ENCODE data around the gene TOR2A.

TOR2A gene

GRCh38 chr9:127742435-127743088 is 7.5 kb upstream of the TOR2A start:
- peak; percentile 90 for DNase-seq (ENCODE audit: low spot score)

GRCh38 chr9:127741831-127742434 is 6.8 kb upstream of the TOR2A start:
- peak; percentile 54 for DNase-seq (ENCODE audit: low spot score)

- DNase-seq (ENCODE audit: low spot score), result no peak
Observed at GRCh38 chr9:127739614-127740330, 4.7 kb upstream of the TOR2A start.

- DNase-seq (ENCODE audit: low spot score), result no peak
Observed at GRCh38 chr9:127738666-127739065, 3.6 kb upstream of the TOR2A start.

- DNase-seq (ENCODE audit: low spot score), result no peak
Observed at GRCh38 chr9:127735530-127736185, 564 bp upstream of the TOR2A start.

- DNase-seq (ENCODE audit: low spot score), result no peak
Observed at GRCh38 chr9:127734247-127734746, 797 bp downstream of the TOR2A start.

- DNase-seq (ENCODE audit: low spot score), result no peak
Observed at GRCh38 chr9:127733614-127734013, 1.5 kb downstream of the TOR2A start.

GRCh38 chr9:127732444-127732843 is 2.6 kb downstream of the TOR2A start:
- DNase-seq (ENCODE audit: low spot score), result no peak

GRCh38 chr9:127731938-127732337 is 3.2 kb downstream of the TOR2A start:
- no peak for DNase-seq (ENCODE audit: low spot score)

GRCh38 chr9:127730799-127731410 is 4.2 kb downstream of the TOR2A start:
- DNase-seq (ENCODE audit: low spot score), result no peak

- DNase-seq (ENCODE audit: low spot score), result no peak
Observed at GRCh38 chr9:127730262-127730661, 4.8 kb downstream of the TOR2A start.

- DNase-seq (ENCODE audit: low spot score), result no peak
Observed at GRCh38 chr9:127729522-127730256, 5.4 kb downstream of the TOR2A start.

GRCh38 chr9:127728808-127729207 is 6.3 kb downstream of the TOR2A start:
- DNase-seq (ENCODE audit: low spot score), result no peak

GRCh38 chr9:127726871-127727270 is 8.2 kb downstream of the TOR2A start:
- DNase-seq (ENCODE audit: low spot score), result no peak

GRCh38 chr9:127724012-127724411 is 11.1 kb downstream of the TOR2A start:
- DNase-seq (ENCODE audit: low spot score), result no peak

- DNase-seq (ENCODE audit: low spot score), result peak; percentile 86
Observed at GRCh38 chr9:127723444-127723843, 11.7 kb downstream of the TOR2A start.

- DNase-seq (ENCODE audit: low spot score), result no peak
Observed at GRCh38 chr9:127723013-127723412, 12.1 kb downstream of the TOR2A start.

- no peak for DNase-seq (ENCODE audit: low spot score)
Observed at GRCh38 chr9:127722055-127722745, 12.9 kb downstream of the TOR2A start.

GRCh38 chr9:127721391-127721821 is 13.7 kb downstream of the TOR2A start:
- no peak for DNase-seq (ENCODE audit: low spot score)

GRCh38 chr9:127720865-127721227 is 14.2 kb downstream of the TOR2A start:
- DNase-seq (ENCODE audit: low spot score), result no peak

All from AG20443 (cell line).